Measurements from ENCODE around the gene THAP3.
"Not testable (repeated sequence)": the region's sequence is repeated elsewhere in the genome, so short reads cannot be mapped to it uniquely, and the experiment has no call there.

The THAP3 gene

DNA sequence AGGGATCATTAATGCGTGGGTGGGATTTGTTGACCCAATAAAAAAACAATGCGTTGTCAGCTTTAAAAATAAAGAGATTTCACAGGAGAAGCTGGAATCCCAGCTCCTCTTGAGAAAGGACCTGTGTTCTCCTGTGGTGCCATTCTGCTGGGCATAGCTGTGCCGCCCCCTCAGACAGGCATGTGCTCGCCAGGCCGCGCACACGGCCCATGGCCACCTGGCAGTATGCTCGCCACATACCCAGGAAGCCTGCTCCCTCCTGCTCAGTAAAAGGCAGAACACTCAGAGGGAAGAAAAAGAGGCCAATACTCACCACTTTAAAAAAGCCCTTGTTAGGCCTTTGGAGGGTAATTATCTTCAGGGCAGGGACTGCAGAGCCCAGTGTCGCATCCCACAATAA is 13.1 kb downstream of the THAP3 start:
- TF ChIP-seq CTCF (IDR thresholded peaks at IDR 0.05; ENCODE audit: borderline replicate concordance, insufficient read depth, low read depth, low read length) = no peak
- H3K4me3 ChIP-seq (ENCODE audit: low read depth, low read length) = no peak overlapping the region

DNA sequence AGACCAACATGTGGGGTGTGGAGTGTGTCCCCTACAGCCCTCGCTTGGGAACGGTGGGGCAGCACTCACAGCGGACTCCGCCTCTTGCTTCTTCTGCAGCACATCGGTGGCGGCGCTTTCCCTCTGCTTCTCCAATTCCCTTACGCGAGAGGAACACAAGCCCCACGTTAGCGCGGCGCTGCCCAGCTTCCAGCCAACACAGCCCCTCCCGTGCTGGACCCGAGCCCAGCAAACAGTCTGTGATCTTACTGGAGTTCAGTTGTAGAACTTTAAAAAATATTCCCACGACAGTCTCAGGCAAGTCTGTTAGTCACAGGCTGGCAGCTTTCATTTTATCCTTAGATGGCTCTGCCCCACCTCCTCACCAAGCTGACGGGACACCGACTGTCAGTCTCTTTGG is 13.6 kb downstream of the THAP3 start:
- no peak overlapping the region for H3K4me3 ChIP-seq (ENCODE audit: low read depth, low read length)
- TF ChIP-seq CTCF (IDR thresholded peaks at IDR 0.05; ENCODE audit: borderline replicate concordance, insufficient read depth, low read depth, low read length) = no peak

- not testable (repeated sequence) for H3K4me3 ChIP-seq (ENCODE audit: low read depth, low read length)
Observed at GRCh38 chr1:6640867-6641266, 16.2 kb downstream of the THAP3 start.

DNA sequence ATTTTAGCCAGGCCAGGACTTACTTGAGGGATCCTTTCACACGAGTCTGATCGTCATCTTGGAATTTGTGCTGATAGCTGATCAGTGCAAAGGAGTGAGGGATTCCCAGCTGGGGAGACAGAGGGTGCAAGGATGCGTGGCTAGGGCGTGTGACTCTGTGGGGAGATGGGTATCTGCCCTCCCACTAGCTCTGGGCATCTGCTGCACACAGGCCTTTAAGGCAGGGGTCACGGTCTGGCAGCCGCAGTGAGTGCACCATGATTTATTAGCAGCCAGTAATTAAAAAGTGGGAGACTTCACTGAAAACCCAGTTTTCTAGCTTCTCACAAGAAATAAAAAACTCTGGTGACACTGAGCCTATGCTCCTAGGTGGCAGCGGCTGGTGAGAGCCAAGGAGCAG is 20.4 kb downstream of the THAP3 start:
- TF ChIP-seq CTCF (IDR thresholded peaks at IDR 0.05; ENCODE audit: borderline replicate concordance, insufficient read depth, low read depth, low read length) = no peak
- H3K4me3 ChIP-seq (ENCODE audit: low read depth, low read length) = no peak overlapping the region

DNA sequence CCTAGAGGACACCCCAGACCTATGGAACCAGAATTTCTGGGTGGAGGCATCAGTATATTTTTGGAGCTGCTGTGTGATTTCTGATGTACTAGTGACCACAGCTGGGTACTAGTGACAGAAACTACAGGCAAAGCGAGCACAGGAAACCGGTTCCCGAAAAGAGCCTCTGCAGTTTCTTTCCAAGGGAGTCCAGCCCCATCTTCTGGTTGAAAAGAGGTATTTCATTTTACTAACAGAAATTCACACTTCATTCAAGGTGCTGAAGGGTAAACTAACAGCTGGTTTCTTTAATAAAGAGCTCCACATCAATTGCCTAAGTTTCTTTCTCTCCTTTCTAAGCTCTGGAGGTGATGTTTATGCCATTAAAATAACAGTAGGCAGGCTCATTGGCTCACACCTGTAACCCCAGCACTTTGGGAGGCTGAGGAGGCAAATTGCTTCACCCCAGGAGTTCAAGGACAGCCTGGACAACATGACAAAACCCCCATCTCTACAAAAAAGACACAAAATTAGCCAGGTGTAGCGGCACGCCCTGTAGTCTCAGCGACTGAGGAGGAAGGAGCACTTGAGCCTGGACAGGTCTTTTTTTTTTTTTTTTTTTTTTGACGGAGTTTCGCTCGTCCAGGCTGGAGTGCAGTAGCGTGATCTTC is 22.0 kb downstream of the THAP3 start:
- H3K4me3 ChIP-seq (ENCODE audit: low read depth, low read length) = no peak overlapping the region
- peak; percentile 43; the same call in 1 of the 2 replicates for TF ChIP-seq CTCF (IDR thresholded peaks at IDR 0.05; ENCODE audit: borderline replicate concordance, insufficient read depth, low read depth, low read length)

- TF ChIP-seq CTCF (IDR thresholded peaks at IDR 0.05; ENCODE audit: borderline replicate concordance, insufficient read depth, low read depth, low read length) = no peak
- no peak overlapping the region for H3K4me3 ChIP-seq (ENCODE audit: low read depth, low read length)
Observed at GRCh38 chr1:6648556-6648955, 23.9 kb downstream of the THAP3 start.

DNA sequence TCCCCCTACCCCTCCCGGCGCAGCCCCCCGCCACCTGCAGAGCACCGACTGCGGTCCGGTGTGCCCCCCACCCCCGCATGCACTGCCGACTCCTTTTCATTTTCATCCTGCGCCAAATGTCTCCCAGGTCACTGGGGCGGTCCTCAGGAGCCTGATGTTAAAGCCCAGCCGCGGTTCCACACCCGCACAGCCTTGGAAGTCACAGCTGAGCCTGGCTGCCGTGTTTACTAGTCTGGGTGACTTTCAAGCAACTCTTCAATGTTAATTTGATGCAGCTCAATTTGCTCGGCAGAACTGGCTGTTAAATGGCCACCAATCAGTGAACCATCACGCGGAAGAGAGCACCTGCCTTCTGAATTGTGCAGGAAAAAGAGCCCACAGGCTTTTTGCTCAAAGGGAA is 27.2 kb downstream of the THAP3 start:
- no peak overlapping the region for H3K4me3 ChIP-seq (ENCODE audit: low read depth, low read length)

More for the DNA sequence above, 27.2 kb downstream of the THAP3 start:
- TF ChIP-seq CTCF (IDR thresholded peaks at IDR 0.05; ENCODE audit: borderline replicate concordance, insufficient read depth, low read depth, low read length) = no peak
